Small intestine (tissue), 7 donors: ENCODE data around the gene PCNX2. TPM values are rescaled to one million over a fixed set of nuclear protein-coding genes. Genes with fewer than 3 reads are reported as not detected.

ENCODE experiments used
- DNase-seq, 2 donors: peaks; one replicate each; pipeline versions ENCODE4 v3.0.0 to v3.0.0-alpha.2; 2013
- FAIRE-seq: peaks from 2 replicates; lab custom pipeline; 2012; peaks lifted over from hg19 to GRCh38; lab: Jason Lieb, UNC
- H3K27ac ChIP-seq, 3 donors: one replicate each; pipeline ENCODE4 v1.5.1; 2013; ENCODE audit warnings: low read length in 2 of 3, mild to moderate bottlenecking in 2 of 3, control low read depth in 1 of 3, inconsistent platforms in 1 of 3, low read depth in 1 of 3, moderate library complexity in 1 of 3
- H3K27me3 ChIP-seq, 3 donors: one replicate each; pipeline ENCODE4 v1.6.1; 2013; ENCODE audit warnings: low read length in 3 of 3, inconsistent platforms in 1 of 3; ENCODE audit not compliant: control insufficient read depth in 3 of 3, insufficient read depth in 3 of 3
- H3K36me3 ChIP-seq, 3 donors: one replicate each; pipeline ENCODE4 v1.6.1; 2013; ENCODE audit warnings: low read length in 3 of 3, inconsistent platforms in 1 of 3, low read depth in 1 of 3, mild to moderate bottlenecking in 1 of 3, moderate library complexity in 1 of 3; ENCODE audit not compliant: control insufficient read depth in 3 of 3, insufficient read depth in 2 of 3
- H3K4me1 ChIP-seq, 3 donors: one replicate each; pipeline ENCODE4 v1.6.1; 2013; ENCODE audit warnings: low read length in 2 of 3, inconsistent platforms in 1 of 3, low read depth in 1 of 3, mild to moderate bottlenecking in 1 of 3, moderate library complexity in 1 of 3; ENCODE audit not compliant: control insufficient read depth in 3 of 3, insufficient read depth in 2 of 3
- H3K4me3 ChIP-seq, 3 donors: one replicate each; pipeline ENCODE4 v1.5.1; 2013; ENCODE audit warnings: low read length in 3 of 3, control low read depth in 1 of 3, inconsistent platforms in 1 of 3, low read depth in 1 of 3, mild to moderate bottlenecking in 1 of 3, moderate library complexity in 1 of 3
- H3K9me3 ChIP-seq, 2 donors: one replicate each; pipeline ENCODE4 v1.6.1; 2013; ENCODE audit warnings: low read depth in 1 of 2, low read length in 1 of 2; ENCODE audit not compliant: control insufficient read depth in 2 of 2, insufficient read depth in 1 of 2
- WGBS, 3 donors: extraction: QIAGEN DNeasy Blood & Tissue Kit; methylation state at CpG; one replicate each; pipeline ENCODE4 v1.1.7; 2013; 5-methylcytosine and 5-hydroxymethylcytosine counted together
- polyA plus RNA-seq, 4 donors: library from polyadenylated mRNA; stranded (reverse) in 3 of 4; unstranded in 1 of 4; fragments of 200-250 nt in 3 of 4; fragments of 120-200 nt in 1 of 4; gene quantifications; one replicate each; pipeline versions ENCODE4 v1.2.1 to v1.2.3, GENCODE V29; 2013
- donor health status: healthy with polysubstance abuse.
- donor health status: control.
- donor health status: control.
- donor health status: Bipolar disorder and iron deficiency.
- donor health status: healthy.

Gene PCNX2
- polyA plus RNA-seq, 4 donors, result 1.3 to 18.1 (median 5.1) TPM

DNA sequence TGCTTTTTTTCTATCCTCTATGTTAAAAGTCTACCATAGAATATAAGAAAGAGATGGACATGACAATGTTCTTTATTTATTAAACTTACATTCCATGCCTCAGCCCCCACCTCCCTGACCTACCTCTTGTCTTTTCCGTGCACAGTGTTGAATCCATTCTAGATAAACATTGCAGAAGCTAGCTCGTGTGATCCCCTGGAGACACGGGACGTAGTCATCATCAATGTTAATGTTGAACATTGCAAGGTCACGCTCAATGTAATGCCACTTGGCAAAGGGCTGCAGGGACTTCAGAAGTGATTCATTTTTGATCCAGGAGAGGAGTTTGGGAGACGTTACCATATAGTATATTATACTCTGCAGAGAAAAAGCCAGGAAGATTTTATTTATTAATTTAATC, 278.7 kb downstream of the PCNX2 start:
- WGBS, 3 donors, result 77 to 90% (median 85%) methylated on average over 6 of the region's 6 CpGs
- Histone ChIP-seq H3K36me3 (peaks cover 0 to 4% (median 3%) of the 10 kb centered on the region in 3 donors), H3K9me3 (no peaks in the 10 kb centered on the region), H3K27me3 (no peaks in the 10 kb centered on the region), H3K4me1 (peaks cover 0 to 12% (median 4%) of the 10 kb centered on the region in 3 donors), H3K4me3 (no peak overlapping the region), H3K27ac (no peak overlapping the region)
- DNase-seq (no peak), FAIRE-seq (no peak)

DNA sequence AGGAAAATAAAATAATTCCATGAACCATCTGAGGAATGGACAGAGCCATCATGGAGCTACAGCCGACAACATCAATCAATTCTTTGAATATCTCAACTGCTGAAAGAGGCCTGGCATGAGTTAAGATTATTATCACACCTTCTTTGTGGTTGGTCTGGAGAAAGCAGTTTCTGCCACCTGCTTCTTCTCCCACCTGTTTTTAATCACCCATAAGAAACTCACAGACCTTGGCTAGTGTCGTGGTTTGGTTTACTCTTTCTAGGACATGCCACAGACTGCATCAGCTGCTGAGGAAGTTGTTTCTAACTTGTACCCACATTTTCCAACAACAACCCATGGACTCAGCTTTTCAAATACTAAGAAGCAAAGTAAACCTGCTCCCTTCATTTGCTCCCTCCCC, 279.6 kb downstream of the PCNX2 start:
- DNase-seq (no peak), FAIRE-seq (no peak)
- WGBS, 3 donors, result 36 to 53% (median 39%) methylated on average over 2 of the region's 2 CpGs
- H3K4me1 ChIP-seq, result peaks cover 0 to 12% (median 4%) of the 10 kb centered on the region in 3 donors
- H3K4me3 ChIP-seq, result no peak overlapping the region
- peaks cover 0 to 5% (median 3%) of the 10 kb centered on the region in 3 donors for H3K36me3 ChIP-seq
- no peak overlapping the region for H3K27ac ChIP-seq
- H3K27me3 ChIP-seq, result no peaks in the 10 kb centered on the region
- no peaks in the 10 kb centered on the region for H3K9me3 ChIP-seq

DNA sequence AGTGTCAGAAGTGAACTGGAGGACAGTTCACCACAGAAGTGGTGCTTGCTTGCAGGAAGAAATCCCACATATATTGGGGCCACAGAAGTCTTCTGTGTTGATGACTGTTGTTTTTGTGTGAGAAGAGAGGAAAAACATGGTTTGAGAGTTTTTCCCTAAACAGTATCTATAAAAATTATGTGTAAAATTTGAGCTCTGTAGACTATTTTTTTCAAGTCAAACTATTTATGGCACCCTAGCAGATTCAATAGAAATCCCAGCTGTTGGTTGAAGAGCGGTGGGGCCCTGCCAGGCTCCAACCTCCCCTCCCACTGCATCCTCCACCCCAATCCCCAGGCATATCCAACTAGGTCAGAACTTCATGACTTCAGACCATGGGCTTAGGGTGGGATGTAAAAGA, 283.5 kb downstream of the PCNX2 start:
- Histone ChIP-seq H3K4me3 (no peak overlapping the region), H3K27me3 (no peaks in the 10 kb centered on the region), H3K27ac (no peak overlapping the region), H3K4me1 (no peaks in the 10 kb centered on the region), H3K36me3 (peaks cover 0 to 11% (median 3%) of the 10 kb centered on the region in 3 donors), H3K9me3 (no peaks in the 10 kb centered on the region)
- WGBS, 3 donors, result 87 to 100% (median 100%) methylated on average over 1 of the region's 1 CpG
- no peak for DNase-seq
- no peak for FAIRE-seq

DNA sequence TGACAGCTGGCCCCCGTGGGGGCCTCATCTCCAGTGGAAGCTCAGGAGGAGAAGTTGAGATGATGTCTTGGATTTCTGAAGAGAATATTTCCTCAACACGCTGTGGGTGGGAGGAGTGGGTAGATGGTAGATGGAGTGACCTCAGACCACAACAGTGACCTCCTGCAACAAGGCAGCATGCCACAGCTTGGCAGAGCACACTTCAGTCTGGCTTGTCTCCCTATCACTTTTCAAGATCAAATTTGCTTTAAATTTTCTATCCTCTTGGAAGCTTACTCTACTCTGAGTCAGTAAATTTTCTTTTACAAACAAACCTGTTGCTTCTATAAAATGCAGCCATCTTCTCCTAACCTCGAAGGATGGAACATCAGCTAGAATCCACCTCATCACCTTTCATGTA, 285.4 kb downstream of the PCNX2 start:
- no peak overlapping the region for H3K4me3 ChIP-seq
- H3K27ac ChIP-seq, result no peak overlapping the region
- H3K4me1 ChIP-seq, result no peaks in the 10 kb centered on the region
- no peaks in the 10 kb centered on the region for H3K27me3 ChIP-seq
- DNase-seq (no peak), FAIRE-seq (no peak)
- H3K36me3 ChIP-seq, result peaks cover 0 to 11% (median 3%) of the 10 kb centered on the region in 3 donors
- WGBS, 3 donors, result 77 to 97% (median 83%) methylated on average over 3 of the region's 3 CpGs
- H3K9me3 ChIP-seq, result no peaks in the 10 kb centered on the region

DNA sequence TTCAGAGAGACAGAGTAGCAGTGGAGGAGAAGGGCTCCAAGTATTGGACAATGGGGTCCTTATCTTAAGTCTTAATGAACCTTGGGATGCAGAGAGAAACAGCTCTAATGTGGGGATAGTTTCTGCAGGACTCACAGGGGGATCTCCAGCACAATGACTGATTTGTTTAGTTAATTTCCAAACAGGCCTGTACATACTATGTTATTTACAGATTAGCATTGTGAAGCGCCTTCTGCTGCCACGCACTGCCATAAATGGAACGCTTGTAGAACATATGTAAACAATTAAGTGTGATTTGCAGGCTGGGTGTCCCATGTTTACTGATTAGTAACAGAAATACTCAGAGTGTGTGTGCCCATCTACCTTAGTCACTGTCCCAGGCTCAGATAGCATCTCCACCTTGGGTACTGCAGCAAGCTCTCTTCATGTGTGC, 289.0 kb downstream of the PCNX2 start:
- WGBS, 3 donors, result 76 to 85% (median 84%) methylated on average over 3 of the region's 3 CpGs
- Histone ChIP-seq H3K36me3 (peaks cover 0 to 8% (median 0%) of the 10 kb centered on the region in 3 donors), H3K9me3 (no peaks in the 10 kb centered on the region), H3K27me3 (no peaks in the 10 kb centered on the region), H3K4me1 (no peaks in the 10 kb centered on the region), H3K27ac (no peak overlapping the region), H3K4me3 (no peak overlapping the region)
- DNase-seq, result no peak
- no peak for FAIRE-seq

DNA sequence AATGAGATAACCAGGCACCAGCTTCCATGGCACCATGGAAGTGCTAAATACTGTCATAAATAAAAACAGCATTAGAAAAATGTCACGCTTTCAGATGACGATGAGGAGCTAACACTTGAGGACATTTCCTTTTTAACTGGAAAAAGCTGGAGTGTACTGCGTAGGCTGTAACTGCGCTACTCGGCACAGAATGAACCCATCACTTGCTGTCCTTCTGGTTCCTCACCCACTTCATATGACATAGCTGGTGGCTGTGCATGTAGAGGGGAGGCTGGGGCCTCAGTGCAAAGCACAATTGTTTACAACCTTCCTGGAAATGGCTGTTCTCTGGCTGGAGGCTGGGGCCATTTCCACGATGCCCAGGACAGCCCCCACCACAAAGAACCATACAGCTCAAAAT, 289.4 kb downstream of the PCNX2 start:
- DNase-seq (no peak), FAIRE-seq (no peak)
- Histone ChIP-seq H3K9me3 (no peaks in the 10 kb centered on the region), H3K36me3 (peaks cover 0 to 8% (median 0%) of the 10 kb centered on the region in 3 donors), H3K27me3 (no peaks in the 10 kb centered on the region), H3K4me1 (no peaks in the 10 kb centered on the region), H3K27ac (no peak overlapping the region), H3K4me3 (no peak overlapping the region)
- 81 to 87% (median 85%) methylated on average over 6 of the region's 6 CpGs for WGBS, 3 donors

DNA sequence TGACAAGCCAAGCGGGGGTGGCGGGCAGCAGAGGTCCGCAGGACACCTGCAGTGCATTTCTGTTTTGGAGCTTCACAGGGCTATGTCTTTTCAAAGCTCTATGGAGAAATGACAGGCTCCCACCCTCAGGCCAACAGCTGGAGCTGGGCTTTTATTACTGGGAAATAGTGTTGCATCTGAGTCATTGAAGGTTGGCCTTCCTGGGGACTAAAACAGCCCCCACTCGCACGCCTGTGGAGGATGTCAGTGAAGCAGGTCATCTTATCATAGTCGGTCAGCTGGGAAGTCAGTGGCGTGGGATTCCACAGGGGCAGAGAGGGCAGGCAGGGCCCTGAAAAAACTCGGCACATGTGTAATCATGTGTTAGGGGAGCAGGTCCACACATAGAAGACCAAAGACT, 289.8 kb downstream of the PCNX2 start:
- H3K36me3 ChIP-seq, result peaks cover 0 to 8% (median 0%) of the 10 kb centered on the region in 3 donors
- no peak for DNase-seq
- no peaks in the 10 kb centered on the region for H3K9me3 ChIP-seq
- H3K4me3 ChIP-seq, result no peak overlapping the region
- no peaks in the 10 kb centered on the region for H3K4me1 ChIP-seq
- no peaks in the 10 kb centered on the region for H3K27me3 ChIP-seq
- H3K27ac ChIP-seq, result no peak overlapping the region
- WGBS, 3 donors, result 87 to 95% (median 92%) methylated on average over 8 of the region's 8 CpGs
- FAIRE-seq, result no peak

DNA sequence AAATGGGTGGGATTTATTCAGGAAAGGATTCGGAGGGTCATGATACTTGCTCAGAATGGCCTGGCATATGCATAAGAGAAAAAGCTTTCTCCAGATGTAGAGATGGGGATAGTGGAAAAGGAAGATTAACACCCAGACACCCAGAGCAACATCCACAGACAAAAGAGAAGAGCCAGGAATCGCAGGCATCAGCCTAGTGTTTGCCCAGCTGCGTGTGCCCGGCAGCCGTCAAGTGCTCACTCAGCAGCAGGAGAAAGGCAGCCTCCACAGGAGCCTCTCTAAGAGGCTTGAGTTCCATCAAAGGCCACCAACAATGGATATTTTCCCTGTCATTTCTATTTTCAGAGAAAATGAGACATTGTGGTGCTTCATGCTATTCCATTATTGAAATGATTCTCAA, 290.4 kb downstream of the PCNX2 start:
- Histone ChIP-seq H3K4me3 (no peak overlapping the region), H3K27ac (no peak overlapping the region), H3K27me3 (no peaks in the 10 kb centered on the region), H3K9me3 (no peaks in the 10 kb centered on the region), H3K36me3 (peaks cover 0 to 11% (median 0%) of the 10 kb centered on the region in 3 donors), H3K4me1 (no peaks in the 10 kb centered on the region)
- FAIRE-seq (no peak), DNase-seq (no peak)
- WGBS, 3 donors, result 86 to 98% (median 96%) methylated on average over 5 of the region's 5 CpGs

DNA sequence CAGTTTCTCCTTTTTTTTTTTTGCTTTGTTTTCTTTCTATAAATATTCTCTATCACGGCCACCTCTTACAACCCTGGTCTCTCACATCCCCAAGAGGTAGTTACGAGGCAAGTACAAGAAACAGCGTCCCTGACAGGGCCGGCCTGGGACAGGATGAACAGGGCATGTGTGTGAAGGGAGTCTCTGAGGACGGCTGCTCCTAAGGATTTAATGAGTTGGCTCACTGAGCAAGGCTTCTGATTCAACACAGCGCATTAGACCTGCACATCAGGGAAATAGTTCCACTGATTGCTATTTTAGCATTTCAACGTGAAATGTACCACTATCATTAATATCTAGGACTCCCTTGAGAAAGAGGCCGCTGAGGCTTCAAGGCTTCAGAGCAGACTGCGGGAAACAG, 291.1 kb downstream of the PCNX2 start:
- DNase-seq (no peak), FAIRE-seq (no peak)
- Histone ChIP-seq H3K27ac (no peak overlapping the region), H3K27me3 (no peaks in the 10 kb centered on the region), H3K4me1 (no peaks in the 10 kb centered on the region), H3K4me3 (no peak overlapping the region), H3K36me3 (peaks cover 0 to 14% (median 0%) of the 10 kb centered on the region in 3 donors), H3K9me3 (no peaks in the 10 kb centered on the region)
- WGBS, 3 donors, result 90 to 93% (median 92%) methylated on average over 9 of the region's 9 CpGs
